ENCODE data around the gene SAFB2. TPM values are rescaled to one million over a fixed set of nuclear protein-coding genes. Genes with fewer than 3 reads are reported as not detected.

The SAFB2 gene
- total and polyA plus RNA-seq, 2 of the 13 experiments (the other 11 are each of a cell fraction or from before 2014, with no cell fraction given): 11.2 to 31.5 TPM

GRCh38 chr19:5547881-5548280 is 74.7 kb downstream of the SAFB2 start (continued):
- TF ChIP-seq ZNF362 (CRISPR knock-in tag; IDR thresholded peaks at IDR 0.05; ENCODE audit: borderline replicate concordance) (peak; percentile 58; the same call in 1 of the 2 replicates), STAG1 (CRISPR knock-in tag; IDR thresholded peaks at IDR 0.05) (peak; percentile 84), YY1 (IDR thresholded peaks at IDR 0.05; ENCODE audit: insufficient read depth, insufficient replicate concordance, low read depth, low read length) (no peak), XRCC5 (optimal IDR thresholded peaks at IDR 0.05; ENCODE audit: low read length) (peak; percentile 31), SP1 (IDR thresholded peaks at IDR 0.05) (no peak), SP1 (CRISPR knock-in tag; IDR thresholded peaks at IDR 0.05) (no peak), MTERF4 (CRISPR knock-in tag; IDR thresholded peaks at IDR 0.05) (no peak), ARID3A (IDR thresholded peaks at IDR 0.05; ENCODE audit: low read depth, low read length) (peak; percentile 53; the same call in 1 of the 2 replicates), CTCF (CRISPR knock-in tag; IDR thresholded peaks at IDR 0.05) (peak; percentile 83)
- TF ChIP-seq, protein P1, sequence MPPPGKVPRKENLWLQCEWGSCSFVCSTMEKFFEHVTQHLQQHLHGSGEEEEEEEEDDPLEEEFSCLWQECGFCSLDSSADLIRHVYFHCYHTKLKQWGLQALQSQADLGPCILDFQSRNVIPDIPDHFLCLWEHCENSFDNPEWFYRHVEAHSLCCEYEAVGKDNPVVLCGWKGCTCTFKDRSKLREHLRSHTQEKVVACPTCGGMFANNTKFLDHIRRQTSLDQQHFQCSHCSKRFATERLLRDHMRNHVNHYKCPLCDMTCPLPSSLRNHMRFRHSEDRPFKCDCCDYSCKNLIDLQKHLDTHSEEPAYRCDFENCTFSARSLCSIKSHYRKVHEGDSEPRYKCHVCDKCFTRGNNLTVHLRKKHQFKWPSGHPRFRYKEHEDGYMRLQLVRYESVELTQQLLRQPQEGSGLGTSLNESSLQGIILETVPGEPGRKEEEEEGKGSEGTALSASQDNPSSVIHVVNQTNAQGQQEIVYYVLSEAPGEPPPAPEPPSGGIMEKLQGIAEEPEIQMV (CRISPR knock-in tag; IDR thresholded peaks at IDR 0.05; ENCODE audit: low read depth): no peak
- TF ChIP-seq, protein P2, sequence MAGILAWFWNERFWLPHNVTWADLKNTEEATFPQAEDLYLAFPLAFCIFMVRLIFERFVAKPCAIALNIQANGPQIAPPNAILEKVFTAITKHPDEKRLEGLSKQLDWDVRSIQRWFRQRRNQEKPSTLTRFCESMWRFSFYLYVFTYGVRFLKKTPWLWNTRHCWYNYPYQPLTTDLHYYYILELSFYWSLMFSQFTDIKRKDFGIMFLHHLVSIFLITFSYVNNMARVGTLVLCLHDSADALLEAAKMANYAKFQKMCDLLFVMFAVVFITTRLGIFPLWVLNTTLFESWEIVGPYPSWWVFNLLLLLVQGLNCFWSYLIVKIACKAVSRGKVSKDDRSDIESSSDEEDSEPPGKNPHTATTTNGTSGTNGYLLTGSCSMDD (CRISPR knock-in tag; IDR thresholded peaks at IDR 0.05): no peak
- TF ChIP-seq, protein P3, sequence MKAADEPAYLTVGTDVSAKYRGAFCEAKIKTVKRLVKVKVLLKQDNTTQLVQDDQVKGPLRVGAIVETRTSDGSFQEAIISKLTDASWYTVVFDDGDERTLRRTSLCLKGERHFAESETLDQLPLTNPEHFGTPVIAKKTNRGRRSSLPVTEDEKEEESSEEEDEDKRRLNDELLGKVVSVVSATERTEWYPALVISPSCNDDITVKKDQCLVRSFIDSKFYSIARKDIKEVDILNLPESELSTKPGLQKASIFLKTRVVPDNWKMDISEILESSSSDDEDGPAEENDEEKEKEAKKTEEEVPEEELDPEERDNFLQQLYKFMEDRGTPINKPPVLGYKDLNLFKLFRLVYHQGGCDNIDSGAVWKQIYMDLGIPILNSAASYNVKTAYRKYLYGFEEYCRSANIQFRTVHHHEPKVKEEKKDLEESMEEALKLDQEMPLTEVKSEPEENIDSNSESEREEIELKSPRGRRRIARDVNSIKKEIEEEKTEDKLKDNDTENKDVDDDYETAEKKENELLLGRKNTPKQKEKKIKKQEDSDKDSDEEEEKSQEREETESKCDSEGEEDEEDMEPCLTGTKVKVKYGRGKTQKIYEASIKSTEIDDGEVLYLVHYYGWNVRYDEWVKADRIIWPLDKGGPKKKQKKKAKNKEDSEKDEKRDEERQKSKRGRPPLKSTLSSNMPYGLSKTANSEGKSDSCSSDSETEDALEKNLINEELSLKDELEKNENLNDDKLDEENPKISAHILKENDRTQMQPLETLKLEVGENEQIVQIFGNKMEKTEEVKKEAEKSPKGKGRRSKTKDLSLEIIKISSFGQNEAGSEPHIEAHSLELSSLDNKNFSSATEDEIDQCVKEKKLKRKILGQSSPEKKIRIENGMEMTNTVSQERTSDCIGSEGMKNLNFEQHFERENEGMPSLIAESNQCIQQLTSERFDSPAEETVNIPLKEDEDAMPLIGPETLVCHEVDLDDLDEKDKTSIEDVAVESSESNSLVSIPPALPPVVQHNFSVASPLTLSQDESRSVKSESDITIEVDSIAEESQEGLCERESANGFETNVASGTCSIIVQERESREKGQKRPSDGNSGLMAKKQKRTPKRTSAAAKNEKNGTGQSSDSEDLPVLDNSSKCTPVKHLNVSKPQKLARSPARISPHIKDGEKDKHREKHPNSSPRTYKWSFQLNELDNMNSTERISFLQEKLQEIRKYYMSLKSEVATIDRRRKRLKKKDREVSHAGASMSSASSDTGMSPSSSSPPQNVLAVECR (CRISPR knock-in tag; IDR thresholded peaks at IDR 0.05; ENCODE audit: borderline replicate concordance): 0 out of 2 replicates have a peak, but pooled peaks have one; percentile 17
